Lung (tissue), 12 donors: ENCODE results near the gene GNG3. TPM values are rescaled to one million over a fixed set of nuclear protein-coding genes. Genes with fewer than 3 reads are reported as not detected.
A peak's percentile ranks its signal among the peaks of the same experiment; 100 is the strongest.

Experiments used
- ATAC-seq: fragments of 200-7000 bp; cut with Tn5 transposase; one replicate; pipeline ENCODE4 v1.9.1; 2020; ENCODE audit warnings: moderate number of reproducible peaks; ENCODE audit not compliant: insufficient read depth, low FRiP score
- DNase-seq, 3 donors: peaks; one replicate each; pipeline ENCODE4 v3.0.0-alpha.2; 2013 to 2017
- H3K27ac ChIP-seq, 2 donors: one replicate each; pipeline ENCODE4 v1.5.1; 2013; ENCODE audit warnings: mild to moderate bottlenecking in 2 of 2, moderate library complexity in 2 of 2, control low read depth in 1 of 2, inconsistent platforms in 1 of 2, low read depth in 1 of 2, low read length in 1 of 2
- H3K27me3 ChIP-seq, 3 donors: one replicate each; pipeline ENCODE4 v1.5.1; 2013; ENCODE audit warnings: low read length in 2 of 3; ENCODE audit not compliant: control insufficient read depth in 3 of 3, insufficient read depth in 3 of 3
- H3K36me3 ChIP-seq, 4 donors: one replicate each; pipeline ENCODE4 v1.5.1; 2013; ENCODE audit warnings: low read length in 4 of 4, mild to moderate bottlenecking in 1 of 4, moderate library complexity in 1 of 4; ENCODE audit not compliant: control insufficient read depth in 4 of 4, insufficient read depth in 4 of 4
- H3K4me1 ChIP-seq, 5 donors: one replicate each; pipeline ENCODE4 v1.5.1; 2013; ENCODE audit warnings: low read length in 5 of 5, mild to moderate bottlenecking in 2 of 5, moderate library complexity in 1 of 5; ENCODE audit not compliant: control insufficient read depth in 5 of 5, insufficient read depth in 5 of 5
- H3K4me3 ChIP-seq: one replicate; pipeline ENCODE4 v1.5.1; 2013; ENCODE audit warnings: mild to moderate bottlenecking, control low read depth, moderate library complexity
- H3K9ac ChIP-seq, 2 donors: one replicate each; pipeline ENCODE4 v1.5.1; 2013; ENCODE audit warnings: low read length in 2 of 2, control low read depth in 1 of 2; ENCODE audit not compliant: insufficient read depth in 1 of 2
- H3K9me3 ChIP-seq, 4 donors: one replicate each; pipeline ENCODE4 v1.5.1; 2013; ENCODE audit warnings: low read length in 3 of 4, mild to moderate bottlenecking in 1 of 4, moderate library complexity in 1 of 4; ENCODE audit not compliant: control insufficient read depth in 4 of 4, insufficient read depth in 3 of 4
- WGBS, 2 donors: extraction: QIAGEN DNeasy Blood & Tissue Kit; methylation state at CpG; one replicate each; pipeline ENCODE4 v1.1.7; 2013; 5-methylcytosine and 5-hydroxymethylcytosine counted together
- polyA plus RNA-seq, 2 donors: library from polyadenylated mRNA; stranded (reverse); fragments of 200-250 nt; gene quantifications; one replicate each; pipeline ENCODE4 v1.2.1, GENCODE V29; 2013
- total RNA-seq, 2 donors: library from RNA; depleted of rRNA in 1 of 2; stranded (reverse); fragments of >200 nt in 1 of 2; gene quantifications; one replicate each; pipeline ENCODE4 v1.2.1, GENCODE V29; 2014 to 2021
- TF ChIP-seq, protein P1 (sequence below): IDR thresholded peaks from 2 replicates; pipeline ENCODE4 v1.5.1; 2012; ENCODE audit warnings: mild to moderate bottlenecking; ENCODE audit errors: control extremely low read depth, extremely low read depth
- donor health status: control.
- donor health status: control.
- donor health status: Bipolar disorder and iron deficiency.
- donor health status: healthy.
- donor health status: DM: yes; HTN: yes; CAD: no.

The GNG3 gene
- total and polyA plus RNA-seq, 4 donors: 0.05 to 0.40 (median 0.26) TPM; not detected in 1

DNA sequence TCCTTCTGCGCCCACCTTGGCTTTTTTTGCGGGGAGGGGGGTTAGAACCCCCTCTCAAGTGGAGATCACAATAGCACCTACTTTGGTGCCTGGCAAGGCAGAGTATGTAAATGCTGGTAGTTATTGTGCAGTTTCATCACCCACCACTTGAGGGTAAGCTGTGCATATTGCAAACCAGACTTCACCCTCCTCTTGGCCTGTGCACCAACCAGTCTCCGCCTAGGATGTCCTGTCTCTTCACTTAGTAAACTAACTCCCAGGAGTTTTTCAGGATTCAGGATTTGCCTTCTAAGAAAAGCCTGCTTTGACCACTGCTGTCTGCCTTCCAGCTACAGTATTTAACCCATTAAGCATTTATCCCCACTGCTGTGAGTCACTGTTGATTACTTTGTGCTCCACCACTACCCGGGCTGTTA is 26.6 kb upstream of the GNG3 start:
- Histone ChIP-seq H3K4me1 (peaks cover 0 to 7% (median 6%) of the 10 kb centered on the region in 5 donors), H3K36me3 (peaks cover 2 to 13% (median 4%) of the 10 kb centered on the region in 4 donors), H3K4me3 (no peak overlapping the region), H3K27me3 (no peaks in the 10 kb centered on the region), H3K27ac (peak overlapping the region in 1 of 2 donors; percentile 7), H3K9ac (no peak overlapping the region), H3K9me3 (no peaks in the 10 kb centered on the region)
- TF ChIP-seq, protein P1, sequence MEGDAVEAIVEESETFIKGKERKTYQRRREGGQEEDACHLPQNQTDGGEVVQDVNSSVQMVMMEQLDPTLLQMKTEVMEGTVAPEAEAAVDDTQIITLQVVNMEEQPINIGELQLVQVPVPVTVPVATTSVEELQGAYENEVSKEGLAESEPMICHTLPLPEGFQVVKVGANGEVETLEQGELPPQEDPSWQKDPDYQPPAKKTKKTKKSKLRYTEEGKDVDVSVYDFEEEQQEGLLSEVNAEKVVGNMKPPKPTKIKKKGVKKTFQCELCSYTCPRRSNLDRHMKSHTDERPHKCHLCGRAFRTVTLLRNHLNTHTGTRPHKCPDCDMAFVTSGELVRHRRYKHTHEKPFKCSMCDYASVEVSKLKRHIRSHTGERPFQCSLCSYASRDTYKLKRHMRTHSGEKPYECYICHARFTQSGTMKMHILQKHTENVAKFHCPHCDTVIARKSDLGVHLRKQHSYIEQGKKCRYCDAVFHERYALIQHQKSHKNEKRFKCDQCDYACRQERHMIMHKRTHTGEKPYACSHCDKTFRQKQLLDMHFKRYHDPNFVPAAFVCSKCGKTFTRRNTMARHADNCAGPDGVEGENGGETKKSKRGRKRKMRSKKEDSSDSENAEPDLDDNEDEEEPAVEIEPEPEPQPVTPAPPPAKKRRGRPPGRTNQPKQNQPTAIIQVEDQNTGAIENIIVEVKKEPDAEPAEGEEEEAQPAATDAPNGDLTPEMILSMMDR: peak; percentile 56
- DNase-seq (peak in 2 of 3 donors; percentile 48 to 68), ATAC-seq (peak; percentile 36)
- 49 to 60% methylated on average over 4 of the region's 4 CpGs for WGBS, 2 donors

DNA sequence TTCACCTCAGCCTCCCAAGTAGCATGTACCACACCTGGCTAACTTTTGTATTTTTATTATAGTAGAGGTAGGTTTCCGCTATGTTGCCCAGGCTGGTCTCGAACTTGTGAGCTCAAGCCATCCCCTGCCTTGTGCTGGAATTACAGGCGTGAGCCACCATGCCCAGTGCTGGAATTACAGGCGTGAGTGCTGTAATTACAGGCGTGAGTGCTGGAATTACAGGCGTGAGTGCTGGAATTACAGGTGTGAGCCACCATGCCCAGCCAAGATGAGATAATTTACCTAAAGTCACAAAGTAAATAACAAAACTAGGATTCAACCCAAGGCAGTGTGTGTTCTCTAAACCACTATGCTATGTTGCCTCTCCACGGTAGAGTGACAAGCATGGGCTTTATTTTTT is 25.0 kb upstream of the GNG3 start:
- Histone ChIP-seq H3K36me3 (peaks cover under 1 to 4% (median 3%) of the 10 kb centered on the region in 4 donors), H3K4me3 (no peak overlapping the region), H3K27me3 (peaks cover 0 to 4% (median 3%) of the 10 kb centered on the region in 3 donors), H3K9ac (no peak overlapping the region), H3K4me1 (peaks cover 0 to 7% (median 4%) of the 10 kb centered on the region in 5 donors), H3K27ac (no peak overlapping the region), H3K9me3 (no peaks in the 10 kb centered on the region)
- ATAC-seq (no peak), DNase-seq (no peak)
- 92% methylated on average over 7 of the region's 7 CpGs for WGBS, 2 donors
- TF ChIP-seq, protein P1: no peak

DNA sequence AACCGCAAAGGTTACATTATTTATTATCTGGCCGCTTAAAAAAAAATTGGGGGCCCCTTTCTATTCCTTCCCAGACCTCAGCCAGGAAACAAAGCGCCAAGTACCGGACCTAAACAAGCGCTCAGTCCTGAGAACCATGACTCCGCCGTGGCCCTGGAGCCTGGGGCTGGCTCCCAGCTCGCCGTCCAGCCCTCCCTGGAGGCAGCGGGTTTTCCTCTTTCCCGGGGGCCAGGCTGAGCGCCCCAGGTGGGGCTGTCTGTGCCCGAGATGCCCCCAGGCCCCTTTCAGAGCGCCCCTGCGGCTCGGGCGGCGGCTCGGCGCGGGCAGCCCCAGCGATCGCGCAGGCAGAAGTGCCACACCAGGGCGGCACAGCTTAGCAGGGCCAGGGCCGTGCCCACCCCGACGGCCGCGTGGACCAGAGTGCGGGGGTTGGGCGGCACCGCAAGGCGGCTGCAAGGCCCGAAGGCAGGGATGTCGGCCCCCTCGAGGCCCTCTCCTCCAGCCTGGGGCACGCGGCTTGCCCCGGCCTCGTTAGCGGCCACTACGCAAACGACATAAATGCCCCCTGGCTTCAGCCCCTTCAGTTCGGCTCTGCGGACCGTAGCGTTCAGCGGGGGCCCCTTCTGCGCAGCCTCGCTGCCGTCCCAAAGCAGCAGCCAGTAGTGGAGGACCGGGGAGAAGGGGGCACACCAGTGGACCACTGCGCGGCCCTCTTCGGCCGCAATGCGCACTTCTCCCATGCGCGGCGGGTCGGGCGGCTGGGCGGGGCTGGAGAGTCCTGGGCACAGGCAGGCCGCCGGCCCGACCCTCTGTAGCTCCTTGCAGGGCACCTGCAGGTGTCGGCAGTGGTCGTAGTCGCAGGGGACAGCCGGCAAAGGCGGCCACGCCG is 19.7 kb upstream of the GNG3 start:
- Histone ChIP-seq H3K36me3 (peaks cover 4 to 25% (median 16%) of the 10 kb centered on the region in 4 donors), H3K4me1 (peaks cover 0 to 3% (median 0%) of the 10 kb centered on the region in 5 donors), H3K4me3 (no peak overlapping the region), H3K9me3 (peaks cover 0 to 2% (median 0%) of the 10 kb centered on the region in 4 donors), H3K9ac (no peak overlapping the region), H3K27ac (no peak overlapping the region), H3K27me3 (peaks cover 0 to 13% (median 9%) of the 10 kb centered on the region in 3 donors)
- ATAC-seq (peak; percentile 4), DNase-seq (peak in 1 of 3 donors; percentile 40)
- 31 to 35% methylated on average over 71 to 74 of the region's 74 CpGs for WGBS, 2 donors
- TF ChIP-seq, protein P1: no peak
